Brain pericyte (primary cell): ENCODE results near the gene HSPA1B.
"Not testable (repeated sequence)": the region's sequence is repeated elsewhere in the genome, so short reads cannot be mapped to it uniquely, and the experiment has no call there.

Experiments
- DNase-seq: peaks from one replicate; pipeline ENCODE4 v3.0.0-alpha.2; 2012; ENCODE audit warnings: low read depth, low spot score

Gene HSPA1B

GRCh38 chr6:31827286-31828079 is at the start of gene HSPA1B:
TSS of gene HSPA1B (plus strand) at chr6:31827738. CDS start at chr6:31827951, 213 bp downstream.
- peak; percentile 100 for DNase-seq

GRCh38 chr6:31778193-31778592 is 49.3 kb upstream of the HSPA1B start:
- DNase-seq, result no peak

GRCh38 chr6:31778999-31779885 is 48.3 kb upstream of the HSPA1B start:
- no peak for DNase-seq

- no peak for DNase-seq
Measured at GRCh38 chr6:31779908-31780307, 47.6 kb upstream of the HSPA1B start.

DNA sequence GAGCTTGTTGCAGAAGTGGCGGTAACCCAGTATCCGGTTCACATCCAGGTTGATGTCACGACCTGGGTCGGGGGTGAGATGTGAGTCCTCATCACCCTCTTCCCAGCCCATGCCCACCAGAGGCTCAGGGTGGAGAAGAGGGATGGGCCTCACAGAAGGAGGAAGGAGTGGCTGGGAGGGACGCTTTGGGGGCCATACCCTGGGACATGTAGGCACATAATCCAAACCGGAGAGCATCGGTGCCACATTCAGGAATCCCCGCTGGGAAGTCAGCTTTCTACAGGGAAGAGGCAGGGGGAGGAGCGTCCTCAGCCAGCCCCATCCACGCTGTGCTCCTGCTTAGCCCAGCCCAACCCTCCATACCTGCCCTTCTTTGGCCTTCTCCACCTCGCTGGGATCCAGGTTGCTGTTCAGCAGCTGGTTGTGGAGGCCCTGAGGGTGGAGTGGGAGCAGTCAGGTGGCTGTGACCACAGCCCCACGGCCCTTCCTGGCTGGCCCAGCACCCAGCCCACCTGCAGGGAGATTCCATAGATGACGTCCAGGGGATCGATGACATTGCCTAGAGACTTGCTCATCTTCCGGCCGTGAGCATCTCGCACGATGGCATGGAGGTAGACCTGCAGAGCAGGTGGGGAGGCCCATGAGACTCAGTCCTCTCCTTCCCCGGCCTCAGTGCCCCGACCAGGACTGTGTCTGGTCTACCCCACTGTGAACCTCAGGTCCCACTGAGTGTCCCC is 46.9 kb upstream of the HSPA1B start:
- no peak for DNase-seq

- DNase-seq, result no peak
Measured at GRCh38 chr6:31781244-31782125, 46.1 kb upstream of the HSPA1B start.

- no peak for DNase-seq
Measured at GRCh38 chr6:31782126-31782855, 45.2 kb upstream of the HSPA1B start.

DNA sequence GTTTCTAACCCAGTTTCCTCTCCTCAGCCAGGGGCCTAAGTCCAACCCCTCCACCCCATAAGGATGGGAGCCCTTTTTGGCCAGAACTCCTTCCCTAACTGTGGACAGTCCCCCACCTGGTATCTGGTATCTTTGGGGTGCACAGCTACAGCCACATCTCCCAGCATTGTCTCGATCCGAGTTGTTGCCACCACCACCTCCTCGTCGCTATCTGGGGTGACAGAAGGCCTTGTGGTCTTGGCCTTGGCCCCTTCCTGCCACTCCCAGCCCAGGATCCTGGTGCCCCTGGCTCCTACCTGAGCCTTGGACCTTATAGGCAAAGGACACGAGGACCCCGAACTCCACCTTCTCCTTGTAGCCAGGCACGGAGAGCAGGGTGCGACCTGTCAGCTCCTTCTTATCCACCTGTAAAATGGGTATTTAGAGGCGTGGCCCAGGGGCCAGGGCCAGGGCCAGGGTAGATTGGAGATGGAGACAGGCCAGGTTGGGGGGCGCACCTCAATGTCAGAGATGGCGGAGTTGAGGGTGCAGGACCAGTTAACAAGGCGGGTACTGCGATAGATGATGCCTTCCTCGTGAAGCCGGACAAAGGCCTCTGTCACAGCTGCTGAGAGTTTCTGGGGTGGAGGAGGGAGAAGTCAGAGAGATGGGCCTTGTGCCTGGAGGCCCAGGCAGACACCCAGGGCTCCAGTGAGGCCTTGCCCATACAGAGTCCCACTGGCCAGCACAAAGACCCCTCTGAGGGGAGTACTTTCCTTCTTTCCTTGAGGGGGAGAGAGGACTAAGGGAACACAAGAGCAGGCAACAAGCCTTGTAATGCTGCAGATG is 43.2 kb upstream of the HSPA1B start:
- no peak for DNase-seq

GRCh38 chr6:31785475-31785874 is 42.1 kb upstream of the HSPA1B start:
- no peak for DNase-seq

GRCh38 chr6:31791324-31792089 is 36.0 kb upstream of the HSPA1B start:
- DNase-seq, result no peak

DNA sequence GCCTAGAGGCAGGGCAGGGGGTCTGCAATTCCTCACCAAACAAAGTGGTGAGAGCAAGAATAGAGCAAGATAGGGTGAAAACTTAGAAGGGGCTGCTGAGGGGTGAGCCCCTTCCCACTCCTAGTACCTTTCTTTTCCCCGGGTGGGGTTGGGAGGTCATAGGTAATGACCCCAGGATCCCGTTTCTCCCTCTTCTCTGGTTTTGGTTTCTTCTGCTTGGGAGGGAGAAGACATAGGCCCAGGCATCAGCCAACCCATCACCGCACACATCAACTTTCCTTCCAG is 35.5 kb upstream of the HSPA1B start:
- DNase-seq, result no peak

DNA sequence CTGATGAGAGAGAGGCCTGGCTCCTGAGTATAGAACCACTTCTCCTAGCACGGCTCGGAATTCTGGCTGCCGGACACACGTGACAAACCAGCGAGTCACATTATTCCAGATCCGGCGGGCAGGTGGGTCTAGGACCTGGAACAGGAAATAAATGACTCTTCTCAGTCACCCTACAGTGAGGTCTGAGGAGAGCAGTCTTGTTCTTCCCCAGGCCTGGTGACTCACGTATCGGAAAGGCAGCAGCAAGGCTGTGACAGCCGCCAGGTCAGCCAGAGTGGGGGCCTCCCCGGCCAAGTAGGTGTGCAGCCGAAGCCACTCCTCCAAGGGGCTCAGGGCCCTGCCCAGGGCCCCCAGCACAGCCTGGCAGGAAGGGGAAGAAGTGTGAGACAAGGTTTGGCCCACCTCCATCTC is 34.8 kb upstream of the HSPA1B start:
- DNase-seq, result no peak

- not testable (repeated sequence) for DNase-seq
Measured at GRCh38 chr6:31793927-31794245, 33.7 kb upstream of the HSPA1B start.

GRCh38 chr6:31794294-31794865 is 33.2 kb upstream of the HSPA1B start:
- no peak for DNase-seq

DNA sequence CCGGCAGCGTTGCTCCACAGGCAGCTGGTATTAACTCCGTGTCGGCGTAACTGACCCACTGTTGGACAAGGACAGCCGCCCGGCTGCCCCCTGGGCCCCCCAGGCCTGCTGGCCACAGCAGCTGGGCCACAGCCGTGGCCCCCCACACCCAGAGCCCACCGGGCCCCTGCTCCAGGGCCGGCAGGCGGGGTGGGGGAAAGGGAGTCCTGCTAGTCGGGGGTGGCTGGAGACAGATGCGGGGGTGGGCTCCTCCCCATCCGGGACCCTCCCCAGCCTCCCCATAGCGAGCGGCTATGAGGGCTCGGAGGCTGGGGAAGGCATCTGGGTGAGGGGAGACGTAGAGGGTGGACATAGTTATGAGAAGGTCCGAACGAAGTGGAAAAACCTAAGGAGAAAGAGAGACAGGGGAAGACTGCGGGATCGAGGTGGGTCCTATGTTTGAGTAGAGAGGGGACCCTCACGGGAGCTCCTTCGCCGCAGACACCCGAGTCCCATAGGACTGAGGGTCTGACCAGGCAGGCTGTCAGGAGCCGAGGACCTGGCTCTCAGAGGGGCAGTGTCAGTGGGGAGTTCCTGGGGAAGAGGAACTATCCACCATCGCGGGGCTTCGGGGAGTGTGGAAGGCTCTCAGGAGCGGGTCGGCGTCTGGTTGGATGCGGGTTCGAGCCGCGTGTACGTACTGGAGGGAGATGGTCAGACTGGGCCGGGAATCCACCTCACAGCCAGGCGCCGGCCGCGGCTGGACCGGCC is 32.5 kb upstream of the HSPA1B start:
- no peak for DNase-seq

GRCh38 chr6:31795616-31796298 is 31.8 kb upstream of the HSPA1B start, which contains the start of gene VARS1:
TSS of gene VARS1 (minus strand) at chr6:31795752. CDS start at chr6:31795217, 535 bp downstream.
- peak; percentile 65 for DNase-seq

- DNase-seq, result no peak
Measured at GRCh38 chr6:31796993-31797385, 30.5 kb upstream of the HSPA1B start.
